Vagina (tissue), 2 donors: ENCODE results near the gene LYG1. TPM values are rescaled to one million over a fixed set of nuclear protein-coding genes. Genes with fewer than 3 reads are reported as not detected.
A peak's percentile ranks its signal among the peaks of the same experiment; 100 is the strongest.

Source experiments
- DNase-seq, 2 donors: peaks; one replicate each; pipeline ENCODE4 v3.0.0-alpha.2; 2017; ENCODE audit errors: extremely low spot score in 2 of 2
- H3K27ac ChIP-seq: fragments of 200-600 bp; sonication (generic); one replicate; pipeline ENCODE4 v1.5.1; 2019
- H3K27me3 ChIP-seq: fragments of 200-600 bp; sonication (generic); one replicate; pipeline ENCODE4 v1.5.1; 2019
- H3K36me3 ChIP-seq, 2 donors: fragments of 200-600 bp; sonication (generic); one replicate each; pipeline ENCODE4 v1.5.1; 2017 to 2019
- H3K4me1 ChIP-seq: fragments of 200-600 bp; sonication (generic); one replicate; pipeline ENCODE4 v1.5.1; 2019
- H3K4me3 ChIP-seq, 2 donors: fragments of 200-600 bp; sonication (generic); 1 replicate in 1 of 2; 2 replicates in 1 of 2; pipeline ENCODE4 v1.5.1; 2016 to 2019
- H3K9me3 ChIP-seq: fragments of 200-600 bp; sonication (generic); one replicate; pipeline ENCODE4 v1.5.1; 2019
- POLR2A ChIP-seq, 2 donors: fragments of 450-650 bp; IDR thresholded peaks; one replicate each; pipeline ENCODE4 v1.6.1; 2017; ENCODE audit warnings: antibody characterized with exemption in 2 of 2, mild to moderate bottlenecking in 2 of 2, moderate library complexity in 2 of 2
- POLR2AphosphoS5 ChIP-seq, 2 donors: sonication (generic); formaldehyde crosslinking; IDR thresholded peaks; one replicate each; pipeline ENCODE4 v1.9.0; 2017; ENCODE audit warnings: antibody characterized with exemption in 2 of 2, mild to moderate bottlenecking in 2 of 2, low read depth in 1 of 2; ENCODE audit not compliant: insufficient read depth in 1 of 2
- intact Hi-C: fragments of 100-400 bp; cut with DNase I; formaldehyde crosslinking; loops from one replicate; pipeline ENCODE4 v1.15.1; 2023
- total RNA-seq: library from RNA; depleted of rRNA; stranded (reverse); fragments of >200 nt; gene quantifications from one replicate; pipeline ENCODE4 v1.2.3, GENCODE V29; 2016
- TF ChIP-seq, protein P1 (sequence below), 3 experiments: fragments of 450-650 bp in 2 of 3; fragments of 200-600 bp in 1 of 3; sonication (generic) in 1 of 3; IDR thresholded peaks; one replicate each; pipeline ENCODE4 v1.5.1; 2017 to 2019; ENCODE audit warnings: antibody characterized with exemption in 3 of 3, mild to moderate bottlenecking in 2 of 3, moderate library complexity in 2 of 3

Gene LYG1
- total RNA-seq, 1 donor from 2014 or later, result not detected

DNA sequence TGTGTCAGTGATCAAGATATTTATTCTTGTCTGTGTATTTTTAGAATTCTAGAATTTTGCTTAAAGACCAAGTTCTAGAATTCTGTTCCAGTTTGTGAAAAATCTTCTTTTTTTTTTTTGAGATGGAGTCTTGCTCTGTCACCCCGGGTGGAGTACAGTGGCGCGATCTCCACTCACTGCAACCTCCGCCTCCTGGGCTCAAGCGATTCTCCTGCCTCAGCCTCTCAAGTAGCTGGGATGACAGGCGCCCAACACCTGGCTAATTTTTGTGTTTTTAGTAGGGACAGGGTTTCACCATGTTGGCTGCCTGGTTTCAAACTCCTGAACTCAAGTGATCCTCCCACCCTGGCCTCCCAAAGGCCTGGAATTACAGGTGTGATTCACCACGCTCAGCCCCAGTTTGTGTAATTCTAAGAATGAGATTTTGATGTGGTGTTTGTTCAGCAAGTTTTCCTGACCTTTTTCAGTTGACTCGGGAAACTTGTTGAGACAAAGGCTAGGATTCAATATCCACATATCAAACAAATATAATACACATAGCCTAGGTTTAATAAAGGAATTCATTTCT, 39.8 kb upstream of the LYG1 start:
- no peaks in the 10 kb centered on the region for H3K9me3 ChIP-seq
- no peaks in the 10 kb centered on the region for H3K36me3 ChIP-seq
- H3K27me3 ChIP-seq, result no peaks in the 10 kb centered on the region
- H3K4me1 ChIP-seq, result peaks cover 18% of the 10 kb centered on the region
- H3K27ac ChIP-seq, result no peak overlapping the region
- H3K4me3 ChIP-seq, result no peak overlapping the region
- no peak for DNase-seq
- TF ChIP-seq, protein P1, sequence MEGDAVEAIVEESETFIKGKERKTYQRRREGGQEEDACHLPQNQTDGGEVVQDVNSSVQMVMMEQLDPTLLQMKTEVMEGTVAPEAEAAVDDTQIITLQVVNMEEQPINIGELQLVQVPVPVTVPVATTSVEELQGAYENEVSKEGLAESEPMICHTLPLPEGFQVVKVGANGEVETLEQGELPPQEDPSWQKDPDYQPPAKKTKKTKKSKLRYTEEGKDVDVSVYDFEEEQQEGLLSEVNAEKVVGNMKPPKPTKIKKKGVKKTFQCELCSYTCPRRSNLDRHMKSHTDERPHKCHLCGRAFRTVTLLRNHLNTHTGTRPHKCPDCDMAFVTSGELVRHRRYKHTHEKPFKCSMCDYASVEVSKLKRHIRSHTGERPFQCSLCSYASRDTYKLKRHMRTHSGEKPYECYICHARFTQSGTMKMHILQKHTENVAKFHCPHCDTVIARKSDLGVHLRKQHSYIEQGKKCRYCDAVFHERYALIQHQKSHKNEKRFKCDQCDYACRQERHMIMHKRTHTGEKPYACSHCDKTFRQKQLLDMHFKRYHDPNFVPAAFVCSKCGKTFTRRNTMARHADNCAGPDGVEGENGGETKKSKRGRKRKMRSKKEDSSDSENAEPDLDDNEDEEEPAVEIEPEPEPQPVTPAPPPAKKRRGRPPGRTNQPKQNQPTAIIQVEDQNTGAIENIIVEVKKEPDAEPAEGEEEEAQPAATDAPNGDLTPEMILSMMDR (IDR thresholded peaks at IDR 0.05), result no peak
- TF ChIP-seq POLR2AphosphoS5 (IDR thresholded peaks at IDR 0.05; ENCODE audit: insufficient read depth in 1 of 2, low read depth in 1 of 2) (no peak), POLR2A (IDR thresholded peaks at IDR 0.05) (no peak)
- intact Hi-C loops, result loop anchor here (10.0 kb wide), 1 partner anchor 144 kb away; no protein-coding TSS in a partner anchor

DNA sequence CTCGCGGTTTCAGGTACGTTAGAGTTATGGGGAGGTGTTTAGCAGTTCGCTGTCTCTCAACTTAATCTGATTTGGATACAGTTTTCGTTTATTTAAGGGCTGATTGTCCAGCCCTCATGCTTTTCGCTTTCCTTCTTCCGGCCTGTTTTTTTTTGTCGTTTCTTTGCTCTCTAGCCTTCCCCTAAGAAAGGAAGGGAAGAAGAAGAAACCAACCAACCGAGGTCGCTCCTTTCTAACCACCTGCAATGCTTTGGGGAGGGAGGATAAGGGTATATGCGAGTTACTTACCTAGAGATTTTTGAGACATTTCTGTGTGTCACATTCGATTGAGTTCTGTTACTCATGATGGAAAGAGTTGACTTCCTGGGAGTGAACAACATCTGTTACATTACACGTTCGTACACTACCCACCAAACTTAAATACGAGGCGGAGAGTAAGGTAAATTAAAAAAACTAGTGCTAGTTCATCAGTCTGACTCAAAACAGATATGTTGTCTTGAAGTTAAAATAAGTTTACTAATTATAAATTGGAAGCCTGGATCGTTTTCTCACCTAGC, 37.1 kb upstream of the LYG1 start:
- H3K27me3 ChIP-seq, result no peaks in the 10 kb centered on the region
- TF ChIP-seq POLR2A (IDR thresholded peaks at IDR 0.05), result no peak
- TF ChIP-seq, protein P1 (IDR thresholded peaks at IDR 0.05), result no peak
- TF ChIP-seq POLR2AphosphoS5 (IDR thresholded peaks at IDR 0.05; ENCODE audit: insufficient read depth in 1 of 2, low read depth in 1 of 2), result no peak
- peaks cover 0 to 1% of the 10 kb centered on the region in 2 donors for H3K36me3 ChIP-seq
- H3K27ac ChIP-seq, result peak overlapping the region; percentile 91
- peaks cover 34% of the 10 kb centered on the region for H3K4me1 ChIP-seq
- H3K9me3 ChIP-seq, result no peaks in the 10 kb centered on the region
- peak overlapping the region; percentile 78 to 97 for H3K4me3 ChIP-seq
- DNase-seq, result no peak
- intact Hi-C loops, result no loop called here

DNA sequence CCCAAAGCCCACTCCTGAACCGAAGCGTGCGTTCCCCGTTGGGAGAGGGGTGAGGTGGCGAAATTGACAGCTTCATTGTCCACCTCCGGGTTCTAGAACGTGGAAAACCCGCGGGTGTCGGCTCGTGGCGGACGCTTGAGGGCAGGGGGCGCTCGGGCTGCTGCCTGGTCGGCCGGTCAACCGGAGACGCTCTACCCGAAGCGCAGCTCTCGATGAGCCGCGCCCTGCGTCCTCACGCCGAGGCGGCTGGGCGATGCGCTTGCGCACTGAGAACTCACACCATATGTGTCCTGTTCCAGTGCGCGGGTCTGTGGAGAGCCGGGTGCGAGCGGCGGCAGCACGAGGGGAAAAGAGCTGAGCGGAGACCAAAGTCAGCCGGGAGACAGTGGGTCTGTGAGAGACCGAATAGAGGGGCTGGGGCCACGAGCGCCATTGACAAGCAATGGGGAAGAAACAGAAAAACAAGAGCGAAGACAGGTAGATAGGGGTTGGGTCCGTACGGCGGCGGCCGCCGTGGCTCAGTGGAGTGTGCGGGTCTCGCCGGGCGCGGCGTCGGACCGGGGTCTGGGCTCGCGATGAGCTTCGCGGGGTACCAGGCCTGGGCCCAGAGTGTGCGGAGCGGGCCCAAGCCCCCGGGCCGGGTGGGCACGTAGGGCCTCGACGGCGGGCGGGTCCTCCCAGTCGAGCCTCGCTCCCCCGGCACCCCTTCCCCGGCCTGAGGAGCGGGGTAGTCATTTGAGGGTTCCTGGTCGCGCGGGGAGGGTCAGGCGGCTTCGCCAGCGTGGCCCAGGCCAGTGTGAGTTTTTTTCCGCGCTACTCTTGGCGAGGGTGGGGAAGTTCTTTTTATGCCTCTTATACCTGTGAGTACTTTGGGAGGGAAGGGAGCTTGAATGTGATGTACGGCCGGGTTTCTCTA, 36.4 kb upstream of the LYG1 start, which contains the start of gene EIF5B:
TSS of gene EIF5B (plus strand) at position 277 of the 916 bp plus-strand sequence. CDS start at position 443, 166 bp downstream.
- intact Hi-C loops, result no loop called here
- peak within 1 kb of the TSS; percentile 78 to 97 for H3K4me3 ChIP-seq
- peak within 1 kb of the TSS; percentile 91 for H3K27ac ChIP-seq
- peaks cover 0 to 8% of the 10 kb centered on the region in 2 donors for H3K36me3 ChIP-seq
- no peaks in the 10 kb centered on the region for H3K27me3 ChIP-seq
- H3K9me3 ChIP-seq, result no peaks in the 10 kb centered on the region
- H3K4me1 ChIP-seq, result peaks cover 34% of the 10 kb centered on the region
- TF ChIP-seq, protein P1 (IDR thresholded peaks at IDR 0.05), result peak; percentile 24 to 61 (median 26)
- no peak for TF ChIP-seq POLR2A (IDR thresholded peaks at IDR 0.05)
- TF ChIP-seq POLR2AphosphoS5 (IDR thresholded peaks at IDR 0.05; ENCODE audit: insufficient read depth in 1 of 2, low read depth in 1 of 2), result peak; percentile 86 to 91
- DNase-seq, result peak in 1 of 2 donors; percentile 95

DNA sequence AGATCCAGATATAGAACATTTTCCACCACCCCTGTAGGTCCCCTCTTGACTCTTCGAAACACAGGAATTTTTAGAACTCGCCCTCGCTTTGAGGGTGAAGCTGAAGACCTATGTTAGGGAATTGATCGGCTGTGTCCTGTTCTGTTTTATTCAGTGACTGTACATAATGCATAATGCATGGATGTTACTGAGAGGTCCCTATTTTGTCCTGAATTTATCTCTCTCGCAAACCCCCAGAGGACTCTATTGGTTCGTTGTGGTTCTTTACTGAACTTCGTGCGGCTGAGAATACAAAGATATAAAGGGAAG, 35.8 kb upstream of the LYG1 start:
- DNase-seq, result no peak
- Histone ChIP-seq H3K27ac (peak overlapping the region; percentile 91), H3K4me1 (peaks cover 34% of the 10 kb centered on the region), H3K9me3 (no peaks in the 10 kb centered on the region), H3K36me3 (peaks cover 0 to 15% of the 10 kb centered on the region in 2 donors), H3K27me3 (no peaks in the 10 kb centered on the region), H3K4me3 (peak overlapping the region; percentile 78 to 97)
- no peak for TF ChIP-seq POLR2AphosphoS5 (IDR thresholded peaks at IDR 0.05; ENCODE audit: insufficient read depth in 1 of 2, low read depth in 1 of 2)
- TF ChIP-seq POLR2A (IDR thresholded peaks at IDR 0.05), result no peak
- TF ChIP-seq, protein P1 (IDR thresholded peaks at IDR 0.05), result no peak
- intact Hi-C loops, result no loop called here
